Stimulated activated CD4-positive, alpha-beta T cell treated with anti-CD3 and anti-CD28 coated beads, Interleukin-15, amount 100 ng/mL, for 1 hour (primary cell): ENCODE measurements around the gene EPS8L3.
"Not testable (repeated sequence)": the region's sequence is repeated elsewhere in the genome, so short reads cannot be mapped to it uniquely, and the experiment has no call there.

Experiments used
- DNase-seq, 2 donors: peaks; one replicate each; pipeline ENCODE4 v3.0.0-alpha.2; 2020; ENCODE audit warnings: low read depth in 1 of 2, low spot score in 1 of 2

Gene EPS8L3

DNA sequence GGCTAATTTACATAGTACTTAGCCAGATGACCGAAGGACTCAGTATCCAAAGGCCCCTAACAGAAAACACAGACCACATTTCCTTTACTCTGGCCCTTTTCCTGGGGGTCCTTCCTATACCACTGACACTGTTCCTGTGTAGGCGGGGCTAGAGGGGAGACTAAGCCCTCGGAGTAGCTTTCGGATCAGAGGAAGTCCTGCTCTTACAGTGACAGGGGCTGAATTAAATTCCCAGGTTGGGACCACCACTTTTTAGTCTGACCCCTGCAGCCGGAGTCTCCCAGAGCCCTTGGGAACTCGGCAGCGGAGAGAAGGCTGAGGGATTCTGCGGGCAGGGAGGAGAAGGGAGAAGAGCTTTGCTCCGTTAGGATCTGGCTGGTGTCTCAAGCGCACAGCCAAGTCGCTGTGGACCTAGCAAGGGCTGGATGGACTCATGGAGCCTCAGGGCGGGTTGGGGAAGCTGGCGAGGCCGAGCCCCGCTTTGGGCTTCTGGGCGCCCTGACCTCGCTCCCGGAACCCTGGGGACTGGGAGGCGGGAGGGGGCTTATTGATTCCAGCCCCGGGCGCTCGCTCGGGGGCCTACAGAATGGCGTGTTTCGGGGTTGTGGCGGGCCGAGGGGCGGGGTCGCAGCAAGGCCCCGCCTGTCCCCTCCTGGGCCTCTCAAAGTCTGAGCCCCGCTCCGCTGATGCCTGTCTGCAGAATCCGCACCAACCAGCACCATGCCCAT is 52.0 kb downstream of the EPS8L3 start, which contains the start of gene GSTM5:
Gene GSTM5, plus strand, starts transcription at position 659 of the 728 bp plus-strand sequence. Its CDS starts 62 bp downstream, at position 721.
- not testable (repeated sequence) for DNase-seq

DNA sequence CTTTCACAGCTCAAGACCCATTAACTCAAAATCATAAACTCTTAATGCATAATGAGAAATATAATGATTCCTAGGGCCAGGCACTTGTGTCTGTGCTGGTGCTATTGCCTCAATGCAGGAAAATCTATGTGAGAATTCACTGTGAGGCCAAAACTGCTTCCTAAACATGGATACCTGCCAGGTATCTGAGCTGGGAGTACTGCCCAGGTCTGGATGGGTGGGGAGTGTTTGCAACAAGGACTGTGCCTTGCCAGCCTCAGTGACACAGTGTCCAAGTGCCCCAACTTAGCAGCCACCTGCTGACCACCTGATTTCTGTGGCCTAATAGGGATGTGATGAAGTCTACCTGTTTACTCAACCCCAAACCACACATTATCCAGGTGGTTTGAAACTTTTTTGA is 53.9 kb downstream of the EPS8L3 start:
- DNase-seq = not testable (repeated sequence)

DNA sequence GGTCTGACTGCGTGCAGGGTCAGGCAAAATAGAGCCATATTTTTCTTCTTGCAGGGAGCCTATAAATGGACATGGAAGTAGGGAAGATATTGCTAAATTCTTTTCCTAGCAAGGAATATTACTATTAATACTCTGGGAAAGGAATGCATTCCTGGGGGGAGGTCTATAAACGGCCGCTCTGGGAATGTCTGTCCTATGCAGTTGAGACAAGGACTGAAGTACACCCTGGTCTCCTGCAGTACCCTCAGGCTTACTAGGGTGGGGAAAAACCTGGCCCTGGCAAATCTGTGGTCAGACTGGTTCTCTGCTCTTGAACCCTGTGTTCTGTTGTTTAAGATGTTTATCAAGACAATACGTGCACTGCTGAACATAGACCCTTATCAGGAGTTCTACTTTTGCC is 54.8 kb downstream of the EPS8L3 start:
- not testable (repeated sequence) for DNase-seq

DNA sequence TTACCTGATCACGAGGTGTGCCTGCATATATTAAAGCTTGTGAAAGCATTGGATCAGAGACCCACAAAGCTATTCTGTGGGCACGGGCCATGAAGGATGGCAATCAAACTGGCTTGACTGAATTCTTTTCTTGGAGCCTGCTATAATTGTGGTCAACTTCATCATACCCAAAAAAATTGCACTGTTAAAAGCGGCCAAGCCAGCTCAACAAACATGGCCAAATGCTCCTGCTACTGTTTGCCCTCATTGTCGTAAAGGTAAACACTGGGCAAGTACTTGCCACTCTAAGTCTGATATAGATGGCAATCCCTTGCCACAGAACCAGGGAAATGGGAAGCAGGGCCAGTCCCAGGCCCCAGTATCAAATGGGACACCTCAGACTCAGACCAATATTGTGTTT is 58.3 kb downstream of the EPS8L3 start:
- no peak for DNase-seq

DNA sequence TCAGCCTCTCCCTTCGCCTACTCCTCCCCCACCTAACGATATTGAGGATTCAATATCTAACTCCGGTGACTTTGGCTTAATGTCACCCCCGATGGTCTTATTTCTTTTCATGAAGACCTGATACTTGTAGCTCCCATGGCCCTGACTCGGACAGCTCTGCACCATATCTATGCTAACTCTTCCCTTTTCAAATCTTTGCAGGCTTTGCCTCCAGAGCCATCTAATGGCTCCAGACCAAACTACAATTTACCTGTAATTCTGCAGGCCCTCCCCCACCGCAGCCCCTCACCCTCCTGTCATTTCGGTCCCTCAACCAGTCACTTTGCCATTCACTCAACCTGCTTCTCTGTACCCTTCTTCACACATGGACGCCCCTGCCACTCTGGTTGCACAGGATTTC is 59.5 kb downstream of the EPS8L3 start:
- DNase-seq = no peak

DNA sequence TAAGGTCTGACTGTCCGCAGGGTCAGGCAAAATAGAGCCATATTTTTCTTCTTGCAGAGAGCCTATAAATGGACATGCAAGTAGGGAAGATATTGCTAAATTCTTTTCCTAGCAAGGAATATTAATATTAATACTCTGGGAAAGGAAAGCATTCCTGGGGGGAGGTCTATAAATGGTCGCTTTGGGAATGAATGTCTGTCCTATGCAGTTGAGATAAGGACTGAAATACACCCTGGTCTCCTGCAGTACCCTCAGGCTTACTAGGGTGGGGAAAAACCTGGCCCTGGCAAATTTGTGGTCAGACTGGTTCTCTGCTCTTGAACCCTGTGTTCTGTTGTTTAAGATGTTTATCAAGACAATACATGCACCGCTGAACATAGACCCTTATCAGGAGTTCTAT is 60.8 kb downstream of the EPS8L3 start:
- DNase-seq = not testable (repeated sequence)
